GM12892 (cell line): Measurements from ENCODE around the gene ATP8A2.
"Not testable (repeated sequence)": the region's sequence is repeated elsewhere in the genome, so short reads cannot be mapped to it uniquely, and the experiment has no call there.

Experiments used
- DNase-seq: peaks from one replicate; pipeline ENCODE4 v3.0.0; 2011; ENCODE audit not compliant: insufficient read length
- FAIRE-seq: peaks from 2 replicates; lab custom pipeline; 2011; peaks lifted over from hg19 to GRCh38; lab: Jason Lieb, UNC
- POLR2A ChIP-seq: IDR thresholded peaks from 2 replicates; pipeline ENCODE4 v1.6.1; 2011; ENCODE audit warnings: low read depth, low read length, control low read depth
- POLR2AphosphoS5 ChIP-seq: IDR thresholded peaks from 2 replicates; pipeline ENCODE4 v1.6.1; 2011; ENCODE audit warnings: low read depth, low read length, control low read depth
- TAF1 ChIP-seq: IDR thresholded peaks from 2 replicates; pipeline ENCODE4 v1.6.1; 2011; ENCODE audit warnings: low read depth, mild to moderate bottlenecking, control low read depth, low read length, borderline replicate concordance

The ATP8A2 gene

DNA sequence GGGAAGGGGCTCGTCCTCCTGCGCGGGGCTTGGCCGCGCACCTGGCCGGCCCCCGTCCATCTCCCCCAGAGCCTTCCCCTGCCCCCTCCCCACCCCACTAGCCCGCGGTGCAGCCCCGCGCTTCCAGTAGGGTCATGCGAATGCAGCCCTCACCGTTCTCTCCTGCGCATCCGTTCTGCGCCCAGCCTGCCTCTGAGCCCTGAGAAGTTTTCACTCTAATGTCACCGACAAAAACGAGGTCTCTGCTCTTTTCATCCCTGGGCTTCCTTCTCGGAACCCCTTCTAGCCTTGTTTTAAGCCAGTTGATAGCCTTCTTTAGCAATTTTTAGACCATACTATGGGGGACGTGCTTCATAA is 97.4 kb downstream of the ATP8A2 start:
- FAIRE-seq (no peak), DNase-seq (no peak)
- TF ChIP-seq POLR2AphosphoS5 (no peak), TAF1 (no peak), POLR2A (no peak)

DNA sequence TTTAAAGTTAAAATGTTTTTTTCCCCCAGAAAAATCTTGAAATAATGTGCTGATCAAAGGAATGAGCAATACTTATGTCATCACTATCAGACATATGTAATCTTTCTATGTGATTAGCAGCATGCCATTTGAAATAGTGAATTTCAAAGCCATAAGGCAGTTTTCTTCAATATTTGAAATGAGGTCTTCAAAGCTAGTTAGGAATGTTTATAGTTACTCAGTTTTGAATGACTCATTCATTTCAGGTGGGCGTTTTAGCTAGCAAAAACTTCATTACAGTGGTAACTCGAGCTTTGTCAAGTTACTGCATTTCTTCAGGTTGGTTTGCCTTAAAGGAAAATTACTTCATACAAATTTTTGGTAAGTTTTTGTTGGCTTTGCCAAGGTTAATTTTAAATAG is 102.1 kb downstream of the ATP8A2 start:
- FAIRE-seq (no peak), DNase-seq (no peak)
- TF ChIP-seq POLR2A, result no peak
- no peak for TF ChIP-seq POLR2AphosphoS5
- TF ChIP-seq TAF1, result no peak

GRCh38 chr13:25478186-25478585 is 106.4 kb downstream of the ATP8A2 start:
- DNase-seq (no peak), FAIRE-seq (no peak)
- TF ChIP-seq POLR2AphosphoS5 (no peak), POLR2A (no peak), TAF1 (no peak)

DNA sequence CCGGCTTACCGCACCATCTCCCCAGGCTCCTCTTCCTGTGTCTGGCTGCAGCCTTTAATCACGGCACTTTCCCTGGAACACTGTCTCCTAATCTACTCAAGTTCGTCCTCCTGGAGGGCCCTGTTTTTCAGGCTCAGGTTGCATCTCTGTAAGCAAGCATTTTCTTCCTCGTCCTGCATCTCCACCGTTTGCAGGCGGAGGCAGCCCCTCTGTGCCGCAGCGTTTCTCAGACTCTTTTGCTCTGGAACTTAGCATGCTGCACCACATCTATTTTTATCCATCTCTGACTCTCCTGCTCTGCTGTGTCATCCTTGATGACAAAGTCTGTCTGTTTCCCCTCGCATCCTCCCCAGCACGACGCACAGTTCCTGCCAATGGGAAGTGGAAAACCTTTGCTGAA is 117.5 kb downstream of the ATP8A2 start:
- TF ChIP-seq TAF1, result no peak
- no peak for TF ChIP-seq POLR2A
- no peak for TF ChIP-seq POLR2AphosphoS5
- no peak for FAIRE-seq
- no peak for DNase-seq

DNA sequence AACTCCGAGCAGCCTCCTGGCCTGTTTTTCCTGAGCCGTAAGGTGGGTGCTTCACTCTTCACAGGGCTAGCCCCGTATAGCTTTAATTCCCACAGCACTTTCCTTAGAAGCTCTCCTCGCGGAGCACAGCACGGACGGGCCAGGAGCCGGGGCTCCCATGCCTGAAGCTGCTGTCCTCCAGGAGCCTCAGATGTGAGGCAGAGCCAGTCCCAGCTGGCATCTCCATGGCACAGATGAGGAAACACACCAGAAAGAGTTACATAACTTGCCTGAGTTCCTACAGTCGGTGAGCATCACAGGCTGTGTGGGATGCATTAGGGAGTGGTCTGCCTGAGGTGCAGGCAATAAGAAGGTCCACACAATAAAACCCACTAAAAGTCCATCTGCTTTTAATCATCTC is 118.5 kb downstream of the ATP8A2 start:
- FAIRE-seq (no peak), DNase-seq (no peak)
- no peak for TF ChIP-seq TAF1

- no peak for FAIRE-seq
- DNase-seq, result no peak
- no peak for TF ChIP-seq TAF1
- no peak for TF ChIP-seq POLR2AphosphoS5
- TF ChIP-seq POLR2A, result no peak
Measured at GRCh38 chr13:25493931-25494640, 122.3 kb downstream of the ATP8A2 start.

DNA sequence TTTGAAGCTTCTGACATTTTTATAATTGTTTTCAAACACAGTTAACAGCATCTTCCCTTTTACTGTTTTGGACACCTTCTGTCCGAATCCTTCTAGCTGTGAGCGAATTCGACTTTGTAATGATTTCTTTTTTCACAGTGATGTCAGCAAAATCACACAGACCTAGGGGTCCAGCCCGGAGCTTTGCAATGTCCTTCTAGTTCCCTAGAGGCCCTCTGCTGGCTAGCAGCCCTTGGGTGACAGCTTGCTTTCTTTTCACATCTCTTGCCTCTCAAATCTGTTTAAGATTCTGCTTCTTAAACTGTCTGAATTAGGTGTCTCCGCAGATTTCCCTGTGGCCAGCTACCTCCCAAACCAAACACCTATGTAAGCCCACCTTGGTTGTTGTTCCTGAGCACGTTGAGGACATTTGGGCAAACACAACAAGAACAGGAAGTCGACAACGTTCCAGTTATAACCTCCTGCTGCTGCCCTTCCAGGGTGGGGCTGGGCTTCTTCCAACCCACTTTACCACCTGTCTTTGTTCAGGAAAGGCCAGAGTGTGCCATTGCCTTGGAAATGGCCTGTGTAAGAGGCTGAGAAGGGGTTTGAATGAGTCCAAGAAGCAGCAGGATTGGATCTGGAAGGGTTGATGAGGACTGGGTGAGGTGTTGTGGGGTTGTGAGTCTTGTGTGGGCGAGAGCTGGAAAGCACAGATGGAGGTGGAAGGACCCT is 123.1 kb downstream of the ATP8A2 start:
- no peak for DNase-seq
- TF ChIP-seq POLR2AphosphoS5, result no peak
- FAIRE-seq, result no peak

DNA sequence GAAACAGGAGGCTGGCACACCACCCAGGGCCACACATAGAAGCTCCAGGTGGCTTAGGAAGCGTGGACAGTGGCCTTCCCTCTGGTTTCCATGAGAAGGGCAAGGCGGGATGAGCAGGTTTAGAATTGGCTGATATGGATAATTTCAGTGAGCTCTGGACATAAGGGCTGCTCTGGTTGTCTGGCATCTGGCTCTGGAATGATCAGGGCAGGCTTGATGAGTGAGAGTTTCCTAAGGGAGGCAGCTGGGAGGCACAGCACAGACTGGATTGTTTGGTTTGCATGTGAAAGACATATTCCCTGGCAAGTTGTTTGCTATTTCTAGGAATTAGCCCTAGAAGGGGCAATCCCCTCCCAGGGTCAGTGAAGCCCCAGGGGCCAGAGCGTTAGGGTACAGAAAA is 129.5 kb downstream of the ATP8A2 start:
- TF ChIP-seq TAF1 (no peak), POLR2A (no peak), POLR2AphosphoS5 (no peak)
- DNase-seq (no peak), FAIRE-seq (no peak)

- no peak for DNase-seq
- no peak for FAIRE-seq
- no peak for TF ChIP-seq POLR2AphosphoS5
- TF ChIP-seq TAF1, result no peak
- TF ChIP-seq POLR2A, result no peak
Measured at GRCh38 chr13:25502031-25502430, 130.3 kb downstream of the ATP8A2 start.

GRCh38 chr13:25502551-25502950 is 130.8 kb downstream of the ATP8A2 start:
- FAIRE-seq, result no peak
- no peak for TF ChIP-seq POLR2A
- no peak for TF ChIP-seq POLR2AphosphoS5
- TF ChIP-seq TAF1, result no peak
- DNase-seq, result no peak

DNA sequence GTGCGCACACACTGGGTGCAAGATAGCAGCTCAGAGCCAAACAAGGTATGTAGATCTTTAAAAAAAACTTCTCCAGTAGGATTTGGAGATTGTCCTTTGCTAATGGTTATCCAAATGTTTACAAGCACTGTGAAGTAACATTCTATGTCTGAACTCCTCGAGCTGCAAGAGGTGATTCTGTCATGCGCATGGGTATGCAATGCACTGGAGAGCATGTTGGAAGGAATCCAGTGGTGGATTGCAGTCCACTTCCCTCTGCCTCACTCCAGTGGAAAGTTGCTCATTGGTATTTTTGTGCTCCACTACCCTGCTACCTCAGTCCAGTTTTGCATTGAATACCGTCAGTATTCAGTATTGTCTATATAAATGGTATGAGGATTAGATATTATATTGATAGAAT is 132.1 kb downstream of the ATP8A2 start:
- TF ChIP-seq TAF1, result no peak
- TF ChIP-seq POLR2A, result no peak
- TF ChIP-seq POLR2AphosphoS5, result no peak
- FAIRE-seq (no peak), DNase-seq (no peak)

DNA sequence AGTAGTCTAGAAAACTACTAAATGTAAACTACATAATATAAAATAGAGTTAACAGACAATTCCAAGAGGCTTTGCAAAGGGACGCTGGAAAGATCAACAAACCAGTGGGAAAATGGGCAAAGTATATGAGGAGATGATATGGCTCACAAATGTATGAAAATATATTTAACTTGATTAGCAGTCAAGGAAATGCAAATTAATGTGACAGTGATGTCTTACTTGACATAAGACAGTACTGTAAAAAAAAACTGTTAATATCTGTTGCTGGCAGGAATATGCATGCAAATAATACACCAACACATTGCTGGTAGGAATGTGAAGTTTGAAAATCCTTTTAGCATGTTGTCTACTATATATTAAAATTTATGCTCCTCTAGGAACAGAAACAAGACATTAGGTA is 136.1 kb downstream of the ATP8A2 start:
- TF ChIP-seq POLR2AphosphoS5 (no peak), TAF1 (no peak), POLR2A (no peak)
- FAIRE-seq (no peak), DNase-seq (no peak)

GRCh38 chr13:25513060-25513459 is 141.3 kb downstream of the ATP8A2 start:
- FAIRE-seq, result not testable (repeated sequence)

GRCh38 chr13:25518441-25518840 is 146.7 kb downstream of the ATP8A2 start:
- TF ChIP-seq POLR2AphosphoS5 (no peak), POLR2A (no peak), TAF1 (no peak)
- no peak for DNase-seq
- no peak for FAIRE-seq

More at GRCh38 chr13:25513060-25513459, 141.3 kb downstream of the ATP8A2 start:
- DNase-seq, result not testable (repeated sequence)
